Omental fat pad (tissue), 4 donors: ENCODE results near the gene HCFC1R1. TPM values are rescaled to one million over a fixed set of nuclear protein-coding genes. Genes with fewer than 3 reads are reported as not detected.

Experiments
- ATAC-seq: fragments of 150-250 bp; one replicate; pipeline ENCODE4 v1.9.1; 2016; ENCODE audit warnings: mild to moderate bottlenecking, moderate library complexity; ENCODE audit not compliant: low FRiP score
- DNase-seq: peaks from one replicate; pipeline ENCODE4 v3.0.0-alpha.2; 2019; ENCODE audit warnings: low spot score
- CTCF ChIP-seq, 3 donors: fragments of 450-650 bp; IDR thresholded peaks; one replicate each; pipeline ENCODE4 v1.5.1; 2016 to 2017; ENCODE audit warnings: antibody characterized with exemption in 3 of 3, mild to moderate bottlenecking in 3 of 3, moderate library complexity in 2 of 3
- total RNA-seq, 4 donors: library from RNA; depleted of rRNA; stranded (reverse); fragments of >200 nt; gene quantifications; one replicate each; pipeline ENCODE4 v1.1.0, GENCODE V29; 2016

HCFC1R1 gene
- total RNA-seq, 4 donors from 2014 or later, result 8.5 to 20.6 (median 13.1) TPM

DNA sequence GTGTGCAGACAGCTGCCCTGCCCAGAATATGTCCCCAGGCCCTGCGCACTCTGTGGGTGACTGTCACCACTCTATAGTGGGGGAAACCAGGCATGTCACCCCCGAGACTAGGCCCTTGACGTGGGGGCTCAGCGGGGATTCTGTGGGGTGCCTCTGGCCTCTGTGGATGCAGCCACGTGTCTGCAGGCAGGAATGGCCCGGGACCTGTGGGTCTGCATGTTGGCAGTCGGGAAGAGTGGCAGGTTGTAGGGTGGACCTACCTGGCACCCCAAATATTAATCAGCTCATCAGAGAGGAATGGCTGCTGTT, 42.7 kb upstream of the HCFC1R1 start:
- no peak for DNase-seq
- no peak for TF ChIP-seq CTCF (IDR thresholded peaks at IDR 0.05)
- no peak for ATAC-seq

DNA sequence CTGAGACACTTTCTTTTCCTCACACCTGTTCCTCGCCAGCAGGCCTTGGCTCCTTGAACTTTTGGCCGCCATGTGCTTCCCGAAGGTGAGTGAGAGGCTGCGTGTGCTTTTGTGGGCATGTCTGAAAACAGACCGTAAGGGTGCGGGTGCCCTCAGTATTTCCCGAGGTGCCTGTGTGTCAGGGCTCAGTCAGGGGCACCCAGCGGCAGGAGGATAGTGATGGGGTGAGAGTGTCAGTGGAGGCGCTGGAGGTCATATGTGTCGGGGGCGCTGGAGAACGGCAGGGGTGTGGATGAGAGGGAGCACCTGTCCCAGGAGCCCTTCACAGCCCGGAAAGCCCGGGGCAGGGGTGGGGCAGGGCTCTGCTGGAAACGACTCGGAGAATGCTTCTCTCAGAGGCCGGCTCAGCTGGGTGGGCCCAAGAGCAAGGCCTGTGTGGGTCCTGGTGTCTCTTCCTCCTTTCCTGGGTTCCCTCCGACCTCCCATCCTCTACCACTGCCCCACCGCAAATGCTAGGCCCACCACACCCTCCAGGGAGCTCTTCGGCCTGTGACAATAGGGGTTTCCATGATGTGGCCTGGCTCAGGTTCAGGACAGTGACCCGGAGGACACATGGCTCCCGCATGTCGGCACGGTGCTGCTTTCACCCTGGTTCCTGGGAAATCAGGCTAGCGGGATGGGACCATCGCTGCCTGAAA, 42.1 kb upstream of the HCFC1R1 start:
- no peak for DNase-seq
- ATAC-seq, result no peak
- TF ChIP-seq CTCF (IDR thresholded peaks at IDR 0.05), result no peak

DNA sequence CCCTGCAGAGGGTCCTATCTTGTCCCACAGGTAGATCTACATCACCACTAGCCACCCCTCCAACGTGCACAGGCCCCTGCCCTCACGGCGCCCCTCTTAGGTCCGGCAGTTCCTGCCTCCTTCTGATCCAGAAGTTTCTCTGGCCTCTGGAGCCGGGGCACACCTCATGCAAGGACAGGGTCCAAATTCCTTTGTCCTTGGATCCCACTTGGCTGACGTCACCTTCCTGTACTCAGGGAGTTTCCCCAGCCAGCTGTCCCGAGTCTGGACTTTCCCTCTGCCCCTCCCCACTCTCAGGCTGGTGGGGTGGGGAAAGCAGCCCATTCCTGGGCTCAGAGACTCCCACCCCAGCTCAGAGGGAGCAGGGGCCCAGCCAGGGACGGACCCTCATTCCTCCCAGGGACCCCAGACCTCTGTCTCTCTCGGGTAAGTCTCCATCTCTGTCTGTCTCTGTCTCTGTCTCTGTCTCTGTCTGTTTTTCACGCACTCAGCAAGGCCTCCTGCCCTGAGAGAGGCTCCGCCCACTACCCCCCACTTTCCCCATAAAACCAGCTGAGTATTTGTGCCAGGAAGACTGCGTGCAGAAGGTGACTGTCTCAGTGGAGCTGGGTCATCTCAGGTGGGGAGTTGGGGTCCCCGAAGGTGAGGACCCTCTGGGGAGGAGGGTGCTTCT, 41.5 kb upstream of the HCFC1R1 start, which contains the start of gene IL32:
TSS of gene IL32 (plus strand) at position 572 of the 673 bp plus-strand sequence. CDS start 172 bp downstream, outside the sequence.
- TF ChIP-seq CTCF (IDR thresholded peaks at IDR 0.05), result no peak
- ATAC-seq, result peak; percentile 60
- DNase-seq, result no peak

DNA sequence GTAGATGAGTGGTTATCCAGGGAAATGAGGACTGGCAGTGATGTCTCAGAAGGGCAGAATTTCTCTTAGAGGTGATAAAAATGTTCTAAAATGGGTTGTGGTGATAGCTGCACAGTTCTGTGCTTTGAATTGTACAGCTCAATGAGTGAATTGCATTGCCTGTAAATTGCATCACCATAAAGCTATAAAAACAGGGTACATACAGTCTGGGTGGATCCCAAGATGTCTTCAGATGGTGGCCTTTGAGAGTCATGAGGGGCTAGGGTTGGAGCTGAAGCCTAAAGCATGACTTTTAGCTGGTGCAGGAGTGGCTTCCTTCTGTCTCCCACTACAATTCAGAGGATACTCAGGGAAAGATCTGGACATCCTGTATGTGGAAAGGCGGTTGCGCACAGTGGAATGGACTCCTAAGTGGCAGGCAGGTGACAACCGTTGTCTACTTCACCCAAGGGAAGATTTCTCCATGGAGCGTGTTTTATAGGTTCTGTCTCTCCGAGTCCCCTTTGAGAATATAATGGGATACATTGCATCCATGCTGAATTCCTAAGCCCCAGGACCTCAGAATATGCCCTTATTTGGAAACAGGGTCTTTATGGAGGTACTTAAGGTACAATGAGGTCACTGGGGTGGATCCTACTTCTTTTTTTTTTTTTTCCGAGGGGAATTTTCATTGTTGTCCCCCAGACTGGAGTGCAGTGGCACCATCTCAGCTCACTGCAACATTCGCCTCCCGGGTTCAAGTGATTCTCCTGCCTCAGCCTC, 40.1 kb upstream of the HCFC1R1 start:
- TF ChIP-seq CTCF (IDR thresholded peaks at IDR 0.05), result no peak
- DNase-seq (no peak), ATAC-seq (no peak)

DNA sequence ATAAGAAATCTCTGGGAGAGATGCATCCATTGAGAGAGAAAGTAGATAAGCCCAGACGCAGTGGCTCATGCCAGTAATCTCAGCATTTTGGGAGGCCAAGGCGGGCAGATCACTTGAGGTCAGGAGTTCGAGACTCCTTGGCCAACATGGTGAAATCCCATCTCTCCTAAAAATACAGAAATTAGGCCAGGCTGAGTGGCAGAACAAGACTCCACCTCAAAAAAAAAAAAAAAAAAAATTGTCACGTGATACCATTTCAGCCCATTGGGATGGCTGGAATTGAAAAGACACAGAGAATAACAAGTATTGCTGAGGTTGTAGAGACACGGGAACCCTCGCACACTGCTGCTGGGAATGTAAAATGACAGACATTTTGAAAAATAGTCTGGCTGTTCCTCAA, 38.8 kb upstream of the HCFC1R1 start:
- DNase-seq, result no peak
- TF ChIP-seq CTCF (IDR thresholded peaks at IDR 0.05), result no peak
- no peak for ATAC-seq

DNA sequence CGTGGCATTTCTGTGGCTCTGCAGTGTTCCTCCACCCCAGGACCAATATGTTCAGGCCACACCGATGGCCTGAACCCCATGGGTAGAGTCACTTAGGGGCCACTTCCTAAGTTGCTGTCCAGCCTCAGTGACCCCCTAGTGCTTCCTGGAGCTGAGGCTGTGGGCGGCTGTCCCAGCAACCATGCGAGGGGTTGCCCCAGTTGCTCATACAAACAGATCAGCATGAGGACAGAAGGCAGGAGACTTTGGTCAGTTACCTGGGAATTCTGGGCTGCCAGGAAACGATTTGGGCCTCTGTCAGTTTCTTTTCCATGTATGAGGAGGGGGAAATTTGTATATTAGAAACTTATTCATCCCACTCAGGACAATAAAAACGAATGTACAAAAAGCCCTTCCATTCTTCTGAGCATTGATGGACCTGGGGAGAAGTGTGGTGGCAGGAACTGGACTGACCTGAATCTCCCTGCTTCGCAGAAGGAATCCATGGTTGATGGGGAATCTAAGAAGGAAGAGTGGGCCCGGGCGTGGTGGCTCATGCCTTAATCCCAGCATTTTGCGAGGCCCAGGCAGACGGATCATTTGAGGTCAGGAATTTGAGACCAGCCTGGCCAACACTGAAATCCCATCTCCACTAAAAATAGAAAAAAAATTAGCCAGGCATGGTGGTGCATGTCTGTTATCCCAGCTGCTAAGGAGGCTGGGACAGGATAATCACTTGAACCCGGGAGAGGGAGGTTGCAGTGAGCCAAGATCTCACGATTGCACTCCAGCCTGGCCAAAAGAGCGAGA, 36.8 kb upstream of the HCFC1R1 start:
- TF ChIP-seq CTCF (IDR thresholded peaks at IDR 0.05), result no peak
- DNase-seq (no peak), ATAC-seq (no peak)
